ENCODE data around the gene IL1RAPL1.

IL1RAPL1 gene

DNA sequence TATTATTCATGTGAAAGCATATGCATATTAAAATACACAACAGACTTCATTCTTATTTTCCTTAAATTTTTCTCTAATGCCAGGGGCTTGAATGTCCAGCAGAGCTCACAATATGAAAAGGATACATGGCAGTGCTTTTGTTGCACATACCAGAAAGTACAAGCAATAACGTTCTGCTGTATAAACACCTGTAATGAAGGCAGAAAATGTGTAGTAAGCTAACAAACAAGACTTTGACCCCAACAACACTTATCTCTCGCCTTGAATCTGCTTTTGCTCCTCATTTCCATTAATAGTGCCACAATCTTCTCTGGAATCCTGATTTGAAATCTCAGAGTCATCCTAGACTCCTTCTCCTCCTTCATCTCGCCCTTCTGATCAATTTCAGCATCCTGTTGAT, 687.3 kb downstream of the IL1RAPL1 start:
- no peak for TF ChIP-seq SIN3A (IDR thresholded peaks at IDR 0.05; ENCODE audit: borderline replicate concordance, insufficient read depth, low read length)
- no peak for TF ChIP-seq FOXP2 (optimal IDR thresholded peaks at IDR 0.05; ENCODE audit: borderline replicate concordance, extremely low read depth, extremely low read length, insufficient read depth)
- no peak for TF ChIP-seq TAF1 (IDR thresholded peaks at IDR 0.05; ENCODE audit: borderline replicate concordance, insufficient read depth, low read length)
- TF ChIP-seq, protein P1, sequence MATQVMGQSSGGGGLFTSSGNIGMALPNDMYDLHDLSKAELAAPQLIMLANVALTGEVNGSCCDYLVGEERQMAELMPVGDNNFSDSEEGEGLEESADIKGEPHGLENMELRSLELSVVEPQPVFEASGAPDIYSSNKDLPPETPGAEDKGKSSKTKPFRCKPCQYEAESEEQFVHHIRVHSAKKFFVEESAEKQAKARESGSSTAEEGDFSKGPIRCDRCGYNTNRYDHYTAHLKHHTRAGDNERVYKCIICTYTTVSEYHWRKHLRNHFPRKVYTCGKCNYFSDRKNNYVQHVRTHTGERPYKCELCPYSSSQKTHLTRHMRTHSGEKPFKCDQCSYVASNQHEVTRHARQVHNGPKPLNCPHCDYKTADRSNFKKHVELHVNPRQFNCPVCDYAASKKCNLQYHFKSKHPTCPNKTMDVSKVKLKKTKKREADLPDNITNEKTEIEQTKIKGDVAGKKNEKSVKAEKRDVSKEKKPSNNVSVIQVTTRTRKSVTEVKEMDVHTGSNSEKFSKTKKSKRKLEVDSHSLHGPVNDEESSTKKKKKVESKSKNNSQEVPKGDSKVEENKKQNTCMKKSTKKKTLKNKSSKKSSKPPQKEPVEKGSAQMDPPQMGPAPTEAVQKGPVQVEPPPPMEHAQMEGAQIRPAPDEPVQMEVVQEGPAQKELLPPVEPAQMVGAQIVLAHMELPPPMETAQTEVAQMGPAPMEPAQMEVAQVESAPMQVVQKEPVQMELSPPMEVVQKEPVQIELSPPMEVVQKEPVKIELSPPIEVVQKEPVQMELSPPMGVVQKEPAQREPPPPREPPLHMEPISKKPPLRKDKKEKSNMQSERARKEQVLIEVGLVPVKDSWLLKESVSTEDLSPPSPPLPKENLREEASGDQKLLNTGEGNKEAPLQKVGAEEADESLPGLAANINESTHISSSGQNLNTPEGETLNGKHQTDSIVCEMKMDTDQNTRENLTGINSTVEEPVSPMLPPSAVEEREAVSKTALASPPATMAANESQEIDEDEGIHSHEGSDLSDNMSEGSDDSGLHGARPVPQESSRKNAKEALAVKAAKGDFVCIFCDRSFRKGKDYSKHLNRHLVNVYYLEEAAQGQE (IDR thresholded peaks at IDR 0.05; ENCODE audit: insufficient read depth in 1 of 2, low read depth in 2 of 2, low read length in 2 of 2) = no peak
- TF ChIP-seq POLR2AphosphoS5 (IDR thresholded peaks at IDR 0.05; ENCODE audit: low read depth, low read length) = no peak

DNA sequence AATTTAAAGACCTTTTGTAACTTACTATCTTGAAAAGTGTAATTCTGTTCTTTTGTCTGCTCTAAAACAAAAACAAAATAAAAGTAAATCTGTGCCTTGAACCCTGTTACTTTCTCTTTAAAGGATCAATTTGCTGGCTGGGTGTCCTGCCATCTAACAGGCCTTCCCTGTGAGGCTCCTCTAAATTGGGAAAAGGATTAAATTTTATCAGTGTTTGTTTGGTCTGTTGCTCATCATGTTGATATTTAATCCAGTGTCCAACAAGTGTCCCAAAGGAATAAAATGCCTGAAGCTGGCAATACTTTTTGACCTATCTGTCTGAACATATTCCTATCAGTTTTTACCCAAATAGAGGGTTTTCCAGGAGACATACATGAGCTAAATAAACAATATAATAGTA, 688.7 kb downstream of the IL1RAPL1 start:
- no peak for TF ChIP-seq SIN3A (IDR thresholded peaks at IDR 0.05; ENCODE audit: borderline replicate concordance, insufficient read depth, low read length)
- TF ChIP-seq FOXP2 (optimal IDR thresholded peaks at IDR 0.05; ENCODE audit: borderline replicate concordance, extremely low read depth, extremely low read length, insufficient read depth) = no peak

DNA sequence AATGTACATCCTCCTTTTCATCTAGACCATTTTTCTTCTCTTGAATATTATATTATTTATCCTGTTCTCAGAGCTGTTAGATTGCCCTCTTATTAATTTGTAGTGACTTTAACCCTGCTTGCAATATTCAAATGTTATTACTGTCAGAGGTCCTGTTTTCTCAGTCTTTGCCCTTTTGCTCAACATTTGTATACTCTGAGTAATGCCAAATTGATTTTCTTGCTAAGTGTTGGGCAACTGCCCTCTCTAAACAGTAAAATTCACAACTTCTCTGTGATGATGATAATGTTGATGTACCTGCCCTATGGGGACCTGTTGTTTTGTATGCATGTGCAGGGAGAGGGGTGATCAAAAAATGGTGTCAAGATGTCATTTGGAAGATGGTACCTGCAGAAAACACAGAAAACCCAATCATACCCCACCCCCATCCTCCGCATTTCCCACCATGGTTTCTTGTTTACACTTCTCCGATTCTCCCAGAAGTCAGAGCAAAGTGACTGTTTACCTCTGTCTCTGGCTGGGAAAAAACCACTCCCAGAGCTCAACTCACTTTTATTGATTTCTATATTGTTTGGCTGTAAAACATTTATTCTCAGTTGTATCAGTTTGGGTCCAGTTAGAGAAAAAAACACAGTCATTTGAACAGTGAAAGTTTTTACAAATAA, 694.0 kb downstream of the IL1RAPL1 start:
- no peak for TF ChIP-seq POLR2AphosphoS5 (IDR thresholded peaks at IDR 0.05; ENCODE audit: low read depth, low read length)
- no peak for TF ChIP-seq FOXP2 (optimal IDR thresholded peaks at IDR 0.05; ENCODE audit: borderline replicate concordance, extremely low read depth, extremely low read length, insufficient read depth)
- TF ChIP-seq TAF1 (IDR thresholded peaks at IDR 0.05; ENCODE audit: borderline replicate concordance, insufficient read depth, low read length) = no peak
- TF ChIP-seq SIN3A (IDR thresholded peaks at IDR 0.05; ENCODE audit: borderline replicate concordance, insufficient read depth, low read length) = no peak
- TF ChIP-seq, protein P1 (IDR thresholded peaks at IDR 0.05; ENCODE audit: insufficient read depth in 1 of 2, low read depth in 2 of 2, low read length in 2 of 2) = no peak

DNA sequence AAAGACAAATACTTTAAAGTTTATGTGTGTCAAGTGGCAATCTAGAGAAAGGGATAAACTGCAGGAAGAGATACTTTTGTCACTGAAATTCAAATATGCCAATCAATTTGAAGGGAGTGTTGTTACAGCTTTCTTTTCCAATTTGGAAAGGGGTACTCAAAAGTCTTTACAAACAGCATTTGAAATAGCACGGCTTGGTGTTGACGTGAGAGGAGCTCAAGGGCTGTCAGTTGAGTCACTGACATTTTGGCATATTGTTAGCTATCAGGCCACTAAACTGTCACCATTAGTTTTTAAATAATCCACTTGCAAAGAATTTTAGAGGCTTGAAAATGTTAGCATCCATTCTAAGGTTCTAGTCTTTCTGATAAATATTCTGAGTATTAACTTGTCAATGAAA, 698.4 kb downstream of the IL1RAPL1 start:
- TF ChIP-seq TAF1 (IDR thresholded peaks at IDR 0.05; ENCODE audit: borderline replicate concordance, insufficient read depth, low read length) (no peak), FOXP2 (optimal IDR thresholded peaks at IDR 0.05; ENCODE audit: borderline replicate concordance, extremely low read depth, extremely low read length, insufficient read depth) (no peak), POLR2AphosphoS5 (IDR thresholded peaks at IDR 0.05; ENCODE audit: low read depth, low read length) (no peak), SIN3A (IDR thresholded peaks at IDR 0.05; ENCODE audit: borderline replicate concordance, insufficient read depth, low read length) (no peak)
- TF ChIP-seq, protein P1 (IDR thresholded peaks at IDR 0.05; ENCODE audit: insufficient read depth in 1 of 2, low read depth in 2 of 2, low read length in 2 of 2) = no peak

DNA sequence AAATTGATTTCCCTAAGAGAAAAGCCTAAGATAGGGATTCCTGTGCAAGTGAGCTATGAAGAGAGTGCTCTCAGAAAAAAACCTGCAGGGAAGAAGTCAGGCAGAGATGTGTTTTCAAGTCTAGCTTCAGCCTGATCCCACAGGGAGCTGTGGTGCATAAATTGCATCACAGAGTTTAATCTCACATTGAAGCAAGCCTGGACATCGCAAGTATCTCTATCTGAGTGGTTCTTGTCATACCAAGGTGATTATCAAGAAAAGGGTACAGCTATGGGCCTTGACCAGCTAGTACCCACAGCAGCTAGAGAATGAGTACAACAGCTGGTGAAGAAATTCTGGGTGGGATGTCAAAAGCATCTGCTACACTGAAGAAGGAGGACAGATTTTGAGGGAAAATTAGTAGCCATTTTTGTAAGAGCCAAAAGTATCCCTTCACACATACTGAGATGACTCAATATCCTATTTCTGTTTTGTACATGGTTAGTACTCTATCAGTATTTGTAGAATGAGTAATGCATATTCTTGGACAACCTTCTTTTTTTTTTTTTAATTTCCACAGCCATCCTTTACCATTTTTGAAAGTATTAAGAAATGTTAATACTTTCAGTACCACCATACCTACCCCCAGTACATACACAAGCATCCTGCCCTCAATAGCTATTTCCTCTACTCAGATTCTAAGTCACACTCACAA, 708.9 kb downstream of the IL1RAPL1 start:
- TF ChIP-seq, protein P1 (IDR thresholded peaks at IDR 0.05; ENCODE audit: insufficient read depth in 1 of 2, low read depth in 2 of 2, low read length in 2 of 2) = no peak
- TF ChIP-seq TAF1 (IDR thresholded peaks at IDR 0.05; ENCODE audit: borderline replicate concordance, insufficient read depth, low read length) = no peak
- no peak for TF ChIP-seq POLR2AphosphoS5 (IDR thresholded peaks at IDR 0.05; ENCODE audit: low read depth, low read length)
- no peak for TF ChIP-seq SIN3A (IDR thresholded peaks at IDR 0.05; ENCODE audit: borderline replicate concordance, insufficient read depth, low read length)
- no peak for TF ChIP-seq FOXP2 (optimal IDR thresholded peaks at IDR 0.05; ENCODE audit: borderline replicate concordance, extremely low read depth, extremely low read length, insufficient read depth)

Measured in PFSK-1 (cell line).